VCaP (cell line): ENCODE results near the gene OVAAL.

Experiments
- H3K27ac ChIP-seq: fragments of 450-650 bp; 2 replicates; pipeline ENCODE4 v1.5.1; 2017
- CTCF ChIP-seq: fragments of 450-650 bp; conservative IDR thresholded peaks from 2 replicates; pipeline ENCODE4 v1.5.1; 2017; ENCODE audit warnings: mild to moderate bottlenecking, moderate library complexity

The OVAAL gene

GRCh38 chr1:180588121-180588520 is 29.4 kb downstream of the OVAAL start:
- no peak for TF ChIP-seq CTCF
- H3K27ac ChIP-seq, result peak overlapping the region; percentile 42; the same call in 1 of the 2 replicates

- TF ChIP-seq CTCF, result no peak
- no peak overlapping the region for H3K27ac ChIP-seq
Observed at GRCh38 chr1:180590889-180591288, 32.1 kb downstream of the OVAAL start.

GRCh38 chr1:180593382-180593781 is 34.6 kb downstream of the OVAAL start:
- no peak overlapping the region for H3K27ac ChIP-seq
- TF ChIP-seq CTCF, result no peak

GRCh38 chr1:180594723-180595122 is 36.0 kb downstream of the OVAAL start:
- H3K27ac ChIP-seq, result no peak overlapping the region

GRCh38 chr1:180595966-180596365 is 37.2 kb downstream of the OVAAL start:
- no peak overlapping the region for H3K27ac ChIP-seq
- TF ChIP-seq CTCF, result no peak

More at GRCh38 chr1:180594723-180595122, 36.0 kb downstream of the OVAAL start:
- no peak for TF ChIP-seq CTCF

- H3K27ac ChIP-seq, result no peak overlapping the region
- no peak for TF ChIP-seq CTCF
Observed at GRCh38 chr1:180597520-180597919, 38.8 kb downstream of the OVAAL start.

GRCh38 chr1:180598333-180598974 is 39.7 kb downstream of the OVAAL start:
- no peak overlapping the region for H3K27ac ChIP-seq
- no peak for TF ChIP-seq CTCF
